HG03521 (cell line): ENCODE results near the gene IRX2.

Experiments
- ATAC-seq: cut with Tn5 transposase; IDR thresholded peaks from one replicate; pipeline ENCODE4 v1.9.1; 2021; ENCODE audit warnings: mild to moderate bottlenecking, moderate library complexity; ENCODE audit not compliant: unreplicated experiment

The IRX2 gene

GRCh38 chr5:2721385-2722138, 29.9 kb downstream of the IRX2 start:
- ATAC-seq, result no peak

- no peak for ATAC-seq
These were observed 32.1 kb downstream of the IRX2 start for GRCh38 chr5:2719332-2719731.

DNA sequence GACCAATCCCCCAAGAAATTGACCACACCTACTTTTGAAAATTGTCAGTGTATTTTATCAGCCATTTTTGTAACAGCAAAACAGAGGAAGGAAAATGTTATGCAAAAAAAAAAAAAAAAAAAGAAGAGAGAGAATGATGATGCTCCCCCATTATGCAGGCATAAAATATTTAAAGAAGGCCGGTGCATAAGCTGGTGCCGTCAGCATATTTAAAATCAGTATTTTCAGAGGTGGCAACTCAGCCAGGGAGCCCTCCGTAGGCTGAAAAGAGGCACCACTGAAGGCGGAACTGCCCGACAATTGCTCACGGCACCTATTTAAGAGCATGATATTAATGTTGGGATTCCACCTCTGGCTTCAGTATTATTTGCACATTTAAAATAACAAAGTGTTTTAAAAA, 33.4 kb downstream of the IRX2 start:
- ATAC-seq, result no peak

DNA sequence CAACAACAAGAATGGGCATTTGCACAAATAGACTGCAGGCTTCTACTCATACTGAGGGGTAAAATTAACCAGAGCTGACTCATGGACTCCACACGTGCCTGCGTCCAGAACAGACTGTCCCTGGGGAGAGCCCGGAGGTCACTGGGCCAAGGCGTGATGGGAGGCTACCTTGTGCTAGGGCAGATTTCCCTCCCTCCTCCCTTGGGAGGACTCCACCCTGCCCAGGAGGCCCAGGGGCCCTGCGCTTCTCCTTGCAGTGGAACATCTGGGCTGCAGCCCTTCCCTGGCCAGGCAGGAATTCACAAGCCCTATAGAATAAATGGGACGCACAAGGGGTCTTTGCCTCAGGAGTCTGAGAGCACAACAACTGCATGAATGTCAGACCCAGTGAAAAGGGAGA, 35.6 kb downstream of the IRX2 start:
- no peak for ATAC-seq

DNA sequence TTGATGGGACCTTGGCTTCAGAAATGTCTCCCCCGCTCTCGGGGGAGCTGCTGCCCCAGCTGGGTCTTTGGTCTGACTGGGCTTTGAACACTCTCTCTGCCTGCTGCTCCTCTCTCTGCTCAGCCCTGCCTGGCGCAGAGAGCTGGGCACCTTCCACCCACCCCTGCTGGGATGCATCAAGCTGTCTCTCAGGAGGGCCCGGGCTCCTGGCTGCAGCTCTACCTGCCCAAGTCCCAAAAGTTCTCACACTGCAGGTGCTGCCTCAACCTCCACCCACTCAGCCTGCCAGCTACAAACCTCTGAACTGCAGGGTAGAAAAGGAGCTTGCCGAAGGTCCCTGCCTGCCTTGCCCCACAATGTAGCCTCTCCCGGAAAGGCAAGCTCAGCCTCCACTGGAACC, 36.7 kb downstream of the IRX2 start:
- no peak for ATAC-seq

GRCh38 chr5:2714026-2714425, 37.5 kb downstream of the IRX2 start:
- no peak for ATAC-seq

GRCh38 chr5:2711446-2712425, 39.7 kb downstream of the IRX2 start:
- ATAC-seq, result no peak

DNA sequence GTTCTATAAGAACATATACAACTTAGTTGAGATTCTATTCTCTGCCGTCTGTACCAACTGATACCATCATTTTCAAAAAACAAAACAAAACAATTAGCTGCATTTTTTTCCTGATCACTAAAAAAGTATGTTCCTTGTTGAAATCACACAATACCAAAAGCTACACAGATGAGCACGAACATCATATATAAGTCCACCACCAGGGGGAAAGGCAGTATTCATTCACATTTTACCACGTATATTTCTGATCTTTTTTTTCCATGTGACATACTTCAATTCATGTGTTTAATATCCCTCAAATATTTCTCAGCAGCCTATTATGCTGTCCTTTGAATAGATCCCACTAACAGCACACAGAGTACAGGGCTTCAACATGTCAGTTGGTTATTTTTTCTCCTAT, 40.6 kb downstream of the IRX2 start:
- ATAC-seq, result no peak

DNA sequence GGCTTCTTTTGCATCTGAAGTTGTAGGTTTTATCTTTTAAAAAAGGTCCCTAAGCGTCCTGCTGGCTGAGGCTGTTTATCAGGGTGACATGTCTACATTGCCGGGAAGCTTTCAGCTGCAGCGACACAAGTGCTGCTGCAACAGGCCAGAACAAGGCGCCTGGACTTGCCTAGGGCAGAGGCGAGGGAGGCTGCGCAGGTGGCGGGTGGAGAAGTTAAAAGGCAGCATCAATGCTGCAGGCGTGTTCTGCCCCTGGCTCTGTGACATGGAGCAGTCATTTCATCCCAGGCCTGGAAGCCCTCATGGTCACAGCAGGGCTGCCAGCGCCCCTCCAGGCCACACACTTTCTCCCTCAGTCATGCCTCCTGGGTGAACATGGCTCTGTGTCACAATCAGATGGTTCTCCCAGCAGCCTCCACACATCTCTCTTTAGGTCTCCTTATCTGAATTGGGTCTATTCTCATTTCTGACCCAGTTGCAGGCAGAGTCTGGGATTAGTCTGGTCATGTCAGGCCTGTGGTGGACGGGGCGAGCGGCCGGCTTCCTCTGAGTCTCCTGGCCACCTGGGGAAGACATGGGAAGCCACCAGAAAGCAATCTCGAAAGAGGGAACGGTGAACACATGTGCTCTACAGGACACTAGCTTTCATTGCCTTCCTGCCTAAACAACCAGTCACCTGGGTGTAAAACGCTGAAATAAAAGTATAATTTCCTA, 41.3 kb downstream of the IRX2 start:
- ATAC-seq, result no peak

DNA sequence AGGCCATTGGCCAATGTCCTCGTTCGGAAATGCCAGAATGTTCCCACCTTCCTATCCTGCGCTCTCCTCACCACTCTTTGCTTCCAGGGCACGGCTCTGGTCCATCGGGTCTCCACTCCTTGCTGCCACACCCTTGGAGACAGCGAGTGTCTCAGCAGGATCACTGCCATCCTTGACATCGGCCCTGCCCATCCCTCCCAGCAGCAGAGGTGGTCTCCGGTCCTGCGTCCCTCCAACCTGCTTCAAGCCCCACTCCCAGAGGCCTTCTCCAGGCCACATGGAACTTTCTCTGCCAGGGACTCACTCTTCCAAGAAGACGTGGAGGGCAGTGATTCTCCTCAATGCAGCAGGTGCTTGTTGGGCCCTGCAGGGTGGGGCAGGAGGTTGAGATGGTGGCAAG, 42.7 kb downstream of the IRX2 start:
- no peak for ATAC-seq

DNA sequence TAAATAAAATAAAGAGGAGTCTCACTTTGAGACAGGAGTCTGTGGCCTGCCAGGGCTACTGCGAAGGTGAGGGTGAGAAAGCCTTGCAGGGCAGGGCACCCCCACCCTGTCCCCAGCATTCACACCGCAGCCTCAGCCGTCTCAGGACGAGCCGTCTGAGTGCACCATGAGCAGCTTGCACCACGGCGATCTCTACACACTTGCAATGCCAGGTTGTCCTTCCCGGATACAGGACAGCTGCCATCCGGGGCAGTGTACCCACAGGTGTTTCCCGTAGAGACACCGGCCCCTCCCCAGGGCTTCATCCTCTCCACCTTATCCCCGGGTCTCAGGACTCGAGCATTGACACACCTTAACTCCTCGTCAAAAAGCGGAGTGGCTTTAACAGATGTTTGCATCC, 43.3 kb downstream of the IRX2 start:
- no peak for ATAC-seq

DNA sequence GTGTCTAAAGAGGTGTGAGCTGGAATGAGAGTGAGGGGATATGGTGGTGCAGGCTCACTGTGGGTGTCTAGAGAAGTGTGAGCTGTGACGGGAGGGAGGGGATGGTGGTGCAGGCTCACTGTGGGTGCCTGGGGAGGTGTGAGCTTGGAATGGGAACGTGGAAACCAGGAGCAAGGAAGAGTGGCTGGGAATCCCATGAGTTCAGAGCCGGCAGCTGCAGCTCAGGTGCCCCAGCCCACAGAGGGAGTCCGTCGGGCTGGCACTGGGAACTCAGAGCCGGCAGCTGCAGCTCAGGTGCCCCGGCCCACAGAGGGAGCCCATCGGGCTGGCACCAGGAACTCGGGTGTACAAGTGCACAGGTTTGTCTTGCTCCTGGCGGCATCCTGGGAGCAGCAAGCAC, 45.6 kb downstream of the IRX2 start:
- no peak for ATAC-seq

DNA sequence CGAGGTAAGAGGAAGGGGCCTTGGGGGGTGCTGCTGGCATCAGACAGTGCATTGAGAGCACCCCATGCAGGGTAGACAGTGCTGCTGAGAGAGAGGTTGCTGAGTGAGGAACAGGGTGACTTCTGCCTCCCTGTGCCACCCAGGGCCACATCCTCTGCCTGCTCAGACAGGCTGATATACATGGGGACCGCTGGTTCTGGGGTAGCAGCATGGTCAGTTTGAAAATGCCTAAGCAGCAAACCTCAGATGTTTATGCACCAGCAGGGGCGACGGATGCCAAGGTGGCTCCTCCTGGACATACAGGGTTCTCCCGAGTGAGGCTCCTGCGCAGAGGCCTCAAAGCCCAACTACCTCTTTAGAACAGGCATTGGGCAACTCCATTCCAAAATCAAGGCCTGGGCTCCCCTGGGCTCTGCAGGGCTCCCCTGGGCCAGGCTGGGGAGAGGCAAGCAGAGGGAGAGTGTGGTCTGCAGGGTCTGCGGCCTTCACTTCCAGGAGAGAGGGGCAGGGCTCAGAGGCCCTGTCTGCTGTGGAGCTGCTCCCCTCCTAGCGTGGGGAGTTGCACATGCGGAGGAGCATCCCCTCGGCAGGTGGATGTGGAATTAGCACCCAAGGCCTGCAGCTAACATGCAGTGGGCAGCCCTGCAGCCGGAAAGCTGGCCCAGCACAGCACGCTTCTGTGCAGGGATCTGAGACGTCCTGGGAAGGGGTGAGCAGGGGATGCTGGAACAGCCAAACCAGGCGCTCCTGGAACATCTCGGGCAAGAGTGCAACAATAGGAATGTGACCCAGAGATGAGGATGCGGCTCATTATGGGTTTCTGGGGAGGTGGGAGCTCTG, 46.5 kb downstream of the IRX2 start:
- no peak for ATAC-seq

DNA sequence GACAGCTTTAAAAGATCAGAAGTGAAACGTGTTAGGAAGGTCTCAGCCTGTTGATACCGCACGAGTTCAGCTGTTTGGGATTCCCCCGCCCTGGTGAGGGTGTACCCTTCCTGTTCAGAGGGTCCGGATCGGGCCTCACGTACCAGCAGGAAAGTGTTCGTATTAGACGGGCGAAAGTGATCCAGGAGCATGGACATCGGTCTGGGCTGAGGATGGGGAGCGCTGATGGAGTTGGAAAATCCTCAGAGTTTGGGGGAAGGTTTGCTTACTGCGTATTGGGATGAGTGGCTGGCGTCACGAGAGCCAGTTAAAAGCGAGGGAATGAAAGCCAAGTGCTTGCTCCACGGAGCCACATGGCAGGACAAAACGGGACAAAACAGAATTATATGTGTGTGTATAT, 47.4 kb downstream of the IRX2 start:
- no peak for ATAC-seq

DNA sequence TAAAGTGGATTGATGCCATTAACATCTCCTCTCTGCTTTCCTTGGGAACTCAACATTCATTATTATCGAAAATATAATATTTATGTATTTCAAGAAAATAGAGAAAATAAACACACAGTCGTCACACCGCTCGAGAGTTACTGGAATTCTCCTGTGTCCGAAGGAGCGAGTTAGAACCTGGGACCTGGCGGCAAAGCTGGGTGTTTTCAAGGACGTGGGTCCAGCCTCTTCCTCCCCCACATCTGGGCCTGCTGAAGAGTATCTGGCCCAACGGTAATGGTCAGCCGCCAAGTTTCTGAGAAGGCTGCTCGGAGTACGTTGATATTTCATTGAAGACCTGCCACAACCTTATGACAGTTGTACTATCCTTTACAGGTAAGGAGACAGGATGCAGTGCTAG, 47.9 kb downstream of the IRX2 start:
- no peak for ATAC-seq

GRCh38 chr5:2703041-2703440, 48.4 kb downstream of the IRX2 start:
- ATAC-seq, result no peak

DNA sequence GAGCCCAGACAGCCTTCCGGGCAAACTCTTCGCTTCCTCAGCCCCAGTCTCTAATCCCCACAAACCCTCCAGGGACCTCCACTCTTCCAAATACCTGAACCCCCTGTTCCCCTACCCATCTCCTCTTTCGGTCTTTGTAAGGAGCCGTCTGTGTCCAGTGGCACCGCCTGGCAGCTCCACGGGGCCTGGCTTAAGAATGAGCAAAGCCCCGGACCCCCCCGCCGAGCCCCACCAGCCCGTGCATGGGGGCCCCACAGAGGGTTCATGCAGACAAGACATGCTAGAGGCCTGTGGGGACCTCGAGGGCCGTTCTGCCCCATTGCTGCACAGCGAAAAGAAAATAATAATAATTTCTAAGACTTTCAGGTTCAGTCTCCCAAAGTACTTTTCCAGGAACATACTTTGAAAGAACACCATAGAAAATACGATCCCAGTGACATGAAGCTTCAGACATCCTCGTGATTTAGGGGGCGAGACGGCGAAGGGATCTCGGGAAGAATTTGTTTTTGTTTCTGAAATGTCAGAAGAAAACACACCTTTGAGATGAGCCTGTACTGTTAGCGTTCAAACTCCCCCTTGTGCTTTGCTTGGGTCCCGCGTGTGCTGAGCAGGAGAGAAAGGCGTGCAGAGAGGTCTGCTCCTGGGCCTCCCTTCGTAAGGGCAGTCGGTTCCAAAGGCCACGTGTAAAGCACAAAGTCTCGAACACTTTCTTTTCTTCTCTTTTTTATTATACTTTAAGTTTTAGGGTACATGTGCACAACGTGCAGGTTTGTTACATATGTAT, 49.2 kb downstream of the IRX2 start:
- no peak for ATAC-seq

DNA sequence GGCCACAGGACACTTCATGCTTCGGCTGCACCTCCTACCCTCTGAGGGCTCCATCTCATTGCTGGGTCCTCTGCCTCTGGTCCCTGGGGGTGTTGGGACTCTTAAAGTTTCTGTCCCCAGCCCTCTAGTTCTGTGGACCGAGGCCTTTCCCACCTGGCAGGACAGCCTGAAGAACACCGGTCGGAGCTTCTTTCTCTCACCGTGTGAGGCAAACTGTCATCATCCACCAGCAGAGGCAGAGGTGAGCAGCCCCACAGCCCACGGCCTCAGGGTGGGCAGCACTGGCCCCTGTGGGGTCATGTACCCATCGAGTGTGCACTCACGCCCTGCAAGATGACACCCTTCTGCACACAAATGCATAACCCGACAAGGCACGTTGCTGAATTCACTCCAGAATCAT, 49.9 kb downstream of the IRX2 start:
- no peak for ATAC-seq

DNA sequence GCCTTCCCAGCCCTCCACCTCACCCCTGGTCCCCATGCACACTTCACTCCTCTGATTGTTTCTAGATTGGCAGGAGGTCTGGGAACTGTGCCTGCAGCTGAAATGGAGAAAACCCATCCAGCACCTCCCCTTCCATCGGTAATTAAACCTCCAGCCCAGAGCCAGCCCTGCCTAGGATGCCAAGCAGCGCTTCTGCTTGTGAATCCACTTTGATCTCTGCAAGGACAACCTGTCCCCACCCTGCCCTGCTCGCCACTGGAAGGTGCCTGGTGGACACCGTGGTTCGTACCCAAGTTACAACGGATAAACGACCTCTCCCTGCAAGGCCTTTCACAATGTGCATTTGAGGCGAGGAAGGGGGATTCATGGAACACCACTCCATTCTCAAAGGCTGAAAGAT, 50.6 kb downstream of the IRX2 start:
- no peak for ATAC-seq

- ATAC-seq, result no peak
These were observed 51.8 kb downstream of the IRX2 start for GRCh38 chr5:2699686-2700085.
